CD4-positive, alpha-beta T cell treated with Interleukin-12 subunit alpha and Interleukin-12 subunit beta, for 1 hour (primary cell): ENCODE data around the gene PPIE.

Experiments used
- DNase-seq: peaks from one replicate; pipeline ENCODE4 v3.0.0-alpha.2; 2020

The PPIE gene

DNA sequence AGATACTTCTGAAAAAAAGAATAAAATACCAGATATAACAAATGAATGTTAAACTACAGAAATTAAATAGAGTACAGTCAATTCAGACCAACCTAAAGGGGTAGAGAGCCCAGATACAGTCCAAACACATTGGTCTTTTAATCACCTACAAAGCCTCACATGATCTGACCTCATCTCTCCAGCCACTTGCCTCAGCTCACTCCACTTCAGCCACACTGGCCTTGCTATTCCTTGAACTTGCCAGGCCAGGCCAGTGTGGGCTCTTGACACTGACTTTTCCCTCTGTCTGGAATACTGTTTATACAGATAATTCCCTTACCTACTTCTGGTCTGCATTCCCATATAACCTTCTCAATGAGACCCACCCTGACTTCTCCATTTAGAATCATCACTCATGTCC is 17.0 kb upstream of the PPIE start:
- no peak for DNase-seq

DNA sequence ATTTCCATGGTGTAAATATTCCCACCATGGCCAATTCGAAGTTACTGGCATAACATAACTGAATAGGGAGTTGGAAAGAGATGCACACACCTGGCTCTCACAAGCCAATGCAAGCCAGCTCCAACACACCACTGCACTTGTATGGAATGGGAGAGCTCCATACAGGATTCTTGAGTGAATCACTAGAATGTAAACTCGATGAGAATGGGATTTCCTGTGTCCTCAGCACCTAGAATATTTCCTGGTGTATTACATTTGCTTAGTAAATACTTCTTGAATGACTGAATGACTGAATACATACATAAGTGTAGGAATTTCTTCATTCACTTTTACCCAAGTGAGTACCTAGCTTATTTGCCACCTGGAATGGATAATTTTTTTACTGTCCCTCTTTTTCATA is 16.2 kb upstream of the PPIE start:
- no peak for DNase-seq

DNA sequence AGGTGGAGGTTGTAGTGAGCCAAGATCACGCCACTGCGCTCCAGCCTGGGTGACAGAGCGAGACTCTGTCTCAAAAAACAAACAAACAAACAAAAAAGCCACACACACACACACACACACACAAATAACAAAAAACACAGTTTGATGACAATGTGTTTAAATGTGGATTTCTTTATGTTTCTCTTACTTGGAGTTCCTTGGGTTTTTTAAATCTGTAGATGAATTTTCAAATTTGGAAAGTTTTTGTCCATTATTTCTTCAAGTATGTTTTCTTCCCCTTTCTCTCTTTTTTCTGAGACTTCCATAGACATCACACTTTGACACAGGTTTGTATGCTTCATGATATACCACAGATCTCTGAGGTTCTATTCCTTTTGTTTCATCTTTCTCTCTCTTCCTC is 12.1 kb upstream of the PPIE start:
- DNase-seq: no peak

DNA sequence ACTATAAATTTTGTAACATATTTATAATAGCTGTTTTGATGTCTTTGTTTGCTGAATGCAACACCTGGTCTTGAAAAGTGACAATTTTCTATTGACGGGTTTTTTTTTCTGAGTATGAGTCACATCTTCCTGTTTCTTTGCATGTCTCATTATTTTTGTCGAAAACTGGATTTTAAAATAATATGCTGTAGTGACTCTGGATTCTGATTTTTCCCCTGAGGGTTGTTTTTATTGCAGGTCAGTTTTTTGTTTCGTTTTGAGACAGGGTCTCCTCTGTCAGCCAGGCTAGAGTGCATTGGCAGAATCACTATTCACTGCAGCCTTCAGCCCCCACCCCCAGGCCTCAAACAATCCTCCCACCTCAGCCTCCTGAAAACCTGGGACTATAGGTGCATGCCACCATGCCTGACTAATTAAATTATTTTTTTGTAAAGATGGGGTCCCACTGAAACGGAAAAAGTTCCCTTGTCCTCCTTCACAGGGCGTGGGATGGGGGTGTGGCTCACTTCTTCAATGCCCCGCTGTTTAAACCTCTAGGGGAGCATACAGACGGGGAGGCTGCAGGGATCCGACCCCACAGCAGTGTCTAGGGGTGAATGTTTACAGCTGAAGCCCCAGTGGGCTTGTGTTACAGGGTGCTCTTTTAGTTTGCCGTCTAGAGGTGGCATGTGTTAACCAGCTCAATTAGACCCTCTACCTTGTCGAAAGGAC is 11.3 kb upstream of the PPIE start:
- DNase-seq: no peak

DNA sequence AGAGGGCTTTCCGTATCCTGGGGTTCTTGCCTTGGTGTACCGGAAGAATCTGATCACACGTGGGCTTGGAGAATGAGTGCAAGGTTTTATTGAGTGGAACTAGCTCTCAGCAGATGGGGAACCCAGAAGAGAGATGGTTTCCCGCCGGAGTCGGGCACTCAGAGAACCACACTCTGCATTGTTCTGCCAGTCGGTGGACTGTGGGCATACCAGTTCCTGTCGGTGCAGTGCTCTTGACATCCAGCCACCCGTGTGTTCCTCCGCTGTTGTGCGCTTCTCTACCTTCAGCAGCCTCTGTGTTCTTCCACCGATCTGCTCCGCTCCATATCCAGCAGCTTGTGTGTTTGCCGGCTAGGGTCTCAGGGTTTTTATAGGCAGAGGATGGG is 10.8 kb upstream of the PPIE start:
- DNase-seq: no peak

DNA sequence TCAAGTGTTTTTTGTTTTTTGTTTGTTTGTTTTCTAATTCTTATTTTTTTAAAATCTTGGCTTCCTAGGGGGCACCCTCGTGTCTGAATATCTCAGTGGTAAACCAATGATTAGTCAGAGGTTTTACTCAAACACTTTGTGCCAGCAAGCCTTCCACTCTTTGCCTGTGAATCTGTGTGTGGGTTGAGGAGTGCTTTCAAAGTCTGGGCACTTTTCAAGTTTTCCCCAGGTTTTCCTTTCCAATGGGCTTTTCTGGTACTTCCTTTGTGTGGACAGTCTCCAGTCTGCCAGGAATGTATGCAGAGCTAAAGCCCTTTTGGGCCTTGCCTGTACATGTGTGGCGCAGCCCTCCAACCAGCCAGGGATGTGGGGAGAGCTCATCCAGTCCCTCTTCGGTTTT is 9.7 kb upstream of the PPIE start:
- no peak for DNase-seq

DNA sequence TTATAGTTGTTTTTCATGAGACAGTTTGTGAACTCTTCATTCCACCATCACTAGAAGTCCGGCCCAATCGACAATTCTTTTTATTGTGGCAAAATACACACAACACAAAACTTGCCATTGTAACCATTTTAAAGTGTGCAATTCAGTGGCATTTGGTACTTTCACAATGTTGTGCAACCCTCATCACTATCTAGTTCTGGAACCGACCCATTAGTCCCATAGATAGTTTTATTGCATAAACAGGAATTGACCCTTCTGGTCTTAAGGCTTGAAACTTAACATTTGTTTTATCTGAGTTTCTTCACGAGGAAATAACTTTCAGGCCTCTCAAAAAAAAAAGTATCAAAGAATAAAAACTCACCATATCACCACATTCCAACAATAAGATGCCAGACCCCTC is 8.8 kb upstream of the PPIE start:
- DNase-seq: no peak

DNA sequence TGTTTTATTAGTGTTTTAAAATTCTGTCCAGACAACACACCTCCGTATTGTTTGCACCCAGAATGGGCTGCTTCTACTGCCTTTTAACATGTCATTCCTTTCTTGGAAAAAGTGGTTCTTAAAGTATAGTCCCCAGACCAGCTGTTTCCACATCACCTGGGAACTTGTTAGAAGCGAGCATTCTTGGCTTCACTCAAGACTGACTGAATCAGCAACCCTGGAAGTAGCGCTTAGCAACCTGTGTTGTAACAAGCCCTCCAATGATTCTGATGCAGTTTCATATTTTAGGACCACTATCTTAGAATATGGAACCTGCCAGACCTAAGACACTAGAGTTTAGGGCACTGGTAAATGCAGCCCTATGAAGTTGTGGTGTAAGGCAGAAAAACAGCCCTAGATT is 6.0 kb upstream of the PPIE start:
- no peak for DNase-seq

DNA sequence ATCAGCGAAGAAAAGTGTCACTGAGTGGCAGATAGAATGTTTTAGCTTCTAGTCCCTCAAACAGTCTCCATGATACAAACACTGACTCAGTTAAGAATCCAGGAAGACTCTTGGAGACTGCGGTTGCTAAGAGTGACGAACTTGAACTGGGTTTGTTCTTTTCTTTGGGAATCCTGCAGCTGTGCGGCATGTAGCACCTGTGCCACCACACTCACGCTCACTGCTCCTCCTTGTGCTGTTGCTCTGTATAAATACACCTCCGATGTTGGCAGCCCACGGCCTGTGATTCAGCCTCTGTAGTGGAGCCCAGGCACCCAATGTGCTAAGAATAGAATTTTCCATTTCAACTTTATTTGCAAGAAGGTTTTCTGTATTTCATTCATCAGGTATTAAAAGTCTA is 5.5 kb upstream of the PPIE start:
- DNase-seq: no peak

DNA sequence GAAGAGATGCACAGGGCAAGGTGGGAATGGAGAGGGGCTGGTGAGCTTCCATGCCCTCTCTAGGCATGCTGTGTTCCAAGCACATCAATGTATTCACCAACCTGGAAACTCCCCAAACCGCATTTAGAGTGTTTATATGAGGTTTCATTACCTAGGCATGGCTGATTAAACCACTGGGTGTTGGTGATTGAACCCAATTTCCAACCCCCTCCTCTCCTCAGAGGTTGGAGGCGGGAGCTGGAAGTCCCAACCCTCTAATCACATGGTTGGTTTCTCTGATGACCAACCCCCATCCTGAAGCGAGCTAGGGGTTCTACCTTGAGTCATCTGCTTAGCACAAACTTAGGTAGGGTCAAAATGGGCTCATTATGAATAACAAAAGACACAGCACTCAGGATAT is 3.0 kb upstream of the PPIE start:
- no peak for DNase-seq

DNA sequence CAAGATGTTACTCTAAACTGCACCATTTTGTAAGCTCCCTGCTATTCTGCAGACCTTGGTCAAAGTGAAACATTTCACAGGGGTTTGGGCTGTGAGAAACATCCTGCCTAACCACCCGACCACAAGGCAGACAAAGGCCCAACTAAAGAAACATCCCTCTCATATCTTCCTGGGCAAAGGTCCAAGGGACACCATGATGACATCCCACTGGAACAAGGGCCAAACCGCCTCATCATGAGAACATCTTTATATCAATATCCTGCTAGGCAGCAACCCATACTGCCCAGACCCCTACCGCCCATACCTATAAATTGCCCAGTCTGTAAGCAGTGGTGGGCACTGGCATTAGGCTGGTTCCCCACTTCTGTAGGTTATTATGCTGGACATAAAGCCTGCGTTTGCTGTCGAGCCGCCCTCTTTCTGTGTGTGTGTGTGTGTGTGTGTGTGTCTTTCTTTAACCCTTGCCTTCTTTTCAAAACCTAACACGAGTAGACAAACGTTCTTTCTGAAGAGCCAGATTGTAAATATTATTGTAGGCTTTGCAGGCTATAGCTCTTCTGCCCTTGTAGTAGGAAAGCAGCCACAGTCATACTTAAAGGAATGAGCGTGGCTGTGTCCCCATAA is 1.0 kb upstream of the PPIE start:
- DNase-seq: peak; percentile 5

DNA sequence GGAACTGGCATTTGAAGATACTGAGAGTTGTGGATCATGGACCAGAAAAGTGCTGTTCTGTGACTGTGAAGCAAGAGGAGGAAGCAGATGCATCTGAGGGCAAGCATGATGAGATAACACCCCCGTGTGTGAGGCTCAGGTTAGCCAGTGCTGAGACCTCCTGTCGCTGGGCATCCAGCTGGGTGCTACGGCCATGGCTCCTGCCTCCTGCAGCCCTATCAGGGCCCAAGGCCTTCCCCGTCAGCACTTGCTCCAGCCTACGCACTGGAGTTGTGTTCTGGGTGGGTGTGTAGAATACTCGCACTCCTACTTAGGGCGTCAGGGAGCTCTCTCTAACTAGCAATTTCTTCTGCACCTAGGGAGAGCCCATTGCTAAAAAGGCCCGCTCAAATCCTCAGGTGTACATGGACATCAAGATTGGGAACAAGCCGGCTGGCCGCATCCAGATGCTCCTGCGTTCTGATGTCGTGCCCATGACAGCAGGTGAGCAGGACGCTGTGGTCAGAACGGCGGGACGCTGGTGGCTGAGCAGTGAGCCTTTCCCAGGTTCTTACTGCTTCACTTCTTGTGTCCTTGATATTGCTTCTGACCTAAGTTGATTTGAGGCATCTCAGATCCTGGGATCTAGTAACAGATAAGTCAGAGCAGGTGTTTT is 6.5 kb downstream of the PPIE start:
- DNase-seq: no peak

DNA sequence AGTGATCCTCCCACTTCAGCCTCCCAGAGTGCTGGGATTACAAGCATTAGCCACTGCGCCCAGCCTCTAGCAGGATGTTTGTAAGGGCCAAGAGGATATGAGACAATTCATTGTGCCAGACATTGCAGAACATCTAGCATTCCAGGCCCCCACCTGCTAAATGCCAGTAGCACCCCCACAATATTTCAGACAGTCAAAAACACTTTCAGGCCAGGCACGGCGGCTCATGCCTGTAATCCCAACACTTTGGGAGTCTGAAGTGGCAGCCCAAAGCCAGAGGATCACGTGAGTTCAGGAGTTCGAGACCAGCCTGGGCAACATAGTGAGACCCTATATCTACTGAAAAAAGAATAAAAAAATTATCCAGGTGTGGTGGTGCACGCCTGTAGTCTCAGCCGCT is 12.9 kb downstream of the PPIE start:
- no peak for DNase-seq

DNA sequence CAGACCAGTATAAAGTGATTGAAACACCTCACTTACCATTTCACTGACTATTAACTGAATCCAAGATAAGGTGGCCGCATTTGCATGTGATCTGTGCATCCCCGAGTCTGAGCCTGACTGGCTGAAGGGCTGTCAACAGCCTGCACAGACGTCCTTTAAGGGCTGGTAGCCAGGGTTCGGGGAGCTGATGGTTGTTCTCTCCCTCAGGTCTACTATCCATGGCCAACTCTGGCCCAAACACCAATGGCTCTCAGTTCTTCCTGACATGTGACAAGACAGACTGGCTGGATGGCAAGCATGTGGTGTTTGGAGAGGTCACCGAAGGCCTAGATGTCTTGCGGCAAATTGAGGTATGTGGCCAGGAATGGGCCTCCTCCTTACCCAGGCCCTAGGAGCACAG is 14.0 kb downstream of the PPIE start:
- no peak for DNase-seq

DNA sequence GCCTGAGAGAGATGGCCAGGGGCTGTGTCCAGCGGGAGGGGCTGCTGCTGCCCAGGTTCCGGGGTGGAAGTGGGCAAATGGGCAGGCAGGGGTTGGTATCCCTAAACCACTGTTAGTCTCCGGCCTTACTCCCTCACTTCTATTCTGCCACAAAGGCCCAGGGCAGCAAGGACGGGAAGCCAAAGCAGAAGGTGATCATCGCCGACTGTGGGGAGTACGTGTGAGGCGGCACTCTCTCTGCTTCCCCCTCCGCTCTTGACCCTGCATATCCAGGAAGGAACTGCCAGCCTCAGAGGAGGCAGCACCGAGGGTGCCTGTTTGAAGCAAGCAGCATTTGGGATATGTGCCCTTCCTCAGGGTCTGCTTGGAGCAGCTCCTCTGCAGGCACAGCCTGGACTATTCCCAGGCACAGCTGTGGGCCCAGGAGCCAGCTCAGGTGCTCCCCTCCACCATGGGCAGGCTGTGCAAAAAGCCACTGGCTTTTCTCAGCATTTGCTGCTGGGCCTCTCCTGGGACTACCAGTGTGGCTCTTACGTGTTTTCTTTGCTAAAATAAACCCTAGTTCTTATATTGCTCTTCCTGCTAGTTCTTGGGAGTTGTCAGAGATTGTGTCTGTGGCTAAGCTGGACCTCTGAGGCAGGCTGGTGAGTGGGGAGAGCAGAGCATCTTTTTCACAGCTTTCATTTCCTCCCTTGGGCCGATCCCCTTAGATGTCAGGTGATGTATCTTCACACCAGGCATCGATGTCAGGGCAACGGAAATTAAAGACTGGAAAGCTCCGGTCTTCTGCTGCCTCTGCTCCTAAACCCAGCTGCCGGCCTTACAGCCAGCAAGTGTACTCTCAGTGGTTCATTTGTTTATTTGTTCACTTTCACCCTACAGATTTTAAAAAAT is 14.7 kb downstream of the PPIE start:
- no peak for DNase-seq

DNA sequence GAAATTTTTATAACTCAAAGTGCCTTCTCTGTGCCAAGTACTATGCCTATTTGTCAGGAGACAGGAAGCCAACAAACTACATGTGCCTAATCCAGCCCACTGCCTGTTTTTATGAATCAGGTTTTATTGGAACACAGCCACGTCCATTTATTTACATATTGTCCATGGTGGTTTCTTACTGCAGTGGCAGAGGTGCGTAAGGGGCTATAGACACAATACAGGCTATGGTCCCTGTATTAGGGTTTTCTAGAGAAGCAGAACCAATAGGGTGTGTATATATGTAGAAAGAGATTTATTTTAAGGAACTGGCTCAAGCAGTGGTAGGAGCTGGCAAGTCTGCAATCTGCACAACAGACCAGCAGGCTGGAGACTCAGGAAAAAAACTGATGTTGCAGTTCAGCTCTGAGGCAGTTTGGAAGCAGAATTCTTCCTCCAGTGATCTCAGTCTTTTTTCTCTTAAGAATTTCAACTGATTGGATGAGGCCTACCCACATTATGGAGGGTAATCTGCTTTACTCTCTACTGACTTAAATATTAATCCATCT is 15.4 kb downstream of the PPIE start:
- no peak for DNase-seq

DNA sequence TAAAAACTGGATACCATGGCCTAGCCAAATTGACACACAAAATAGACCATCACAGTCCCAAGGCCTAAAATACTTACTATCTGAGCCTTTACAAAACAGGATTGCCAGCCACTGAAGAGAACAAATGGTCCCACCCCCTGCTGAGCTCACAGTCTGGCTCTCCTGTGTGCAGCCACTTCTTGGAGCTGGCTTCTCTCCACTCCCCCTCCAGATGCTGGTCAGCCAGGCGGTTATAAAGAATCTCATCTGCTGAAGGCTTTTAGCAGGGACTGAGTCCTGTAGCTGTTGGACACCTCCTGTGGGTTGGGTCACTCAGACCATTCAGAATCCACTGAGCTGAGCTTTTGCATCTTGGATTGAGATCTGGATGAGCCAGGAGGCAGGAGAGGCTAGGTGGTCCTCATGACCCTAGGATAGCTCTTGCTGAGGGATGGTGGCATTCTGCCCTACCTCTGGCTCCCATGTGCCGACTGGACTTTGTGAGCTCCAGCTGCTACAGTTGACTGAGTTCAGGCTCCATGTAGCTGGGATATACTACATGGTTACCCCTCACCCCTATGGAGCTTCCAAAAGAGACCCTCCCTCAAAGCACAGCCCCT is 16.3 kb downstream of the PPIE start:
- no peak for DNase-seq

DNA sequence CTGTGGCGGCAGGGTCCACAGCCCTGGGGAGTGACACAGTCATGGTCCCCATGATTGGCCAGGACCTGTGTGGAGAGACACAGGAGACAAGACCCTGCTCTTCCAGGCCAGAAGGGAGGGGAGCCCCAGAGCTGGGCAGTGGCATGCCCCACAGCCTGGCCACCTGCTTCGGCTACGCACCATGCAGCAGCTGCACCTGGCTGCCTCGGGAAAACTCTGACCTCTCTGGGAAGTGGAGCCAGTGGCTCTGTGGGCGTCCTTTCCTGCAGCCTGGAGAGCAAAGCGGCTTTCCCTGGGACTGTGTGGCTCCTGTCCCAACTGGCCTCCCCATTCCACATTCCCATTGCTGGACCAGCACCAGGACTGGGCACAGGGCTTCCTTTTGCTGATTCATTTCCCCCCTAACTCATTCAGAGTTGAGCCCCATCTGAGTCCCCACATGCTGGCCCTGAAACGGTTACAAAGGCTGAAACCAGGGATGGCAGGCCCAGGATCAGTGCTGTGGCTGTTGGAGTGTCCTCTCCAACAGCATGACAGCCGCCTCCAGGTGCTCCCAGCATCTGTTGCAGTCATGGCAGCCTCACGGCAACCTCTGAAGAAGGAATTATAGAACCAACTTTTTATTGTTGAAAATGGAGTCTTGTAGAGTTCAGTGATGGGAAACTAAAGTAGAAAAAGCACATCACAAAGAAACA is 17.4 kb downstream of the PPIE start:
- DNase-seq: no peak

DNA sequence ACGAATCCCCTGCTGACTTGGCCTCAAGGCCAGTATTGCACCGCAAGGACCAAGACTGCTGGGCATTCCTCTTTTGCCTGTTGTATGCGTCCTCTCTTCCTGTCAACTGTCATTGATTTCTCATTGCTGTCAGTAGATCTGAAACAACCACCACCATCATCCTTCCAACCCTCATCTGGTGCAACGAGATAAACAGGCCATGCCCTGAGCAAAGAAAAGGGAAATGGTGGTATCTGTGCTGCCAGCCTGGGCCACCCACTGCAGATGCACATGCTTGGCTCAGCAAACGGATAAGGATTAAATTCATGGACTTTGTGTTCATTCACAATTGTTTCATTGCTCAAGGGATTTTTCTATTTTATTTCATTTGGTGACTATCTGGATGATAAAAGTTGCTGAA is 18.8 kb downstream of the PPIE start:
- no peak for DNase-seq

DNA sequence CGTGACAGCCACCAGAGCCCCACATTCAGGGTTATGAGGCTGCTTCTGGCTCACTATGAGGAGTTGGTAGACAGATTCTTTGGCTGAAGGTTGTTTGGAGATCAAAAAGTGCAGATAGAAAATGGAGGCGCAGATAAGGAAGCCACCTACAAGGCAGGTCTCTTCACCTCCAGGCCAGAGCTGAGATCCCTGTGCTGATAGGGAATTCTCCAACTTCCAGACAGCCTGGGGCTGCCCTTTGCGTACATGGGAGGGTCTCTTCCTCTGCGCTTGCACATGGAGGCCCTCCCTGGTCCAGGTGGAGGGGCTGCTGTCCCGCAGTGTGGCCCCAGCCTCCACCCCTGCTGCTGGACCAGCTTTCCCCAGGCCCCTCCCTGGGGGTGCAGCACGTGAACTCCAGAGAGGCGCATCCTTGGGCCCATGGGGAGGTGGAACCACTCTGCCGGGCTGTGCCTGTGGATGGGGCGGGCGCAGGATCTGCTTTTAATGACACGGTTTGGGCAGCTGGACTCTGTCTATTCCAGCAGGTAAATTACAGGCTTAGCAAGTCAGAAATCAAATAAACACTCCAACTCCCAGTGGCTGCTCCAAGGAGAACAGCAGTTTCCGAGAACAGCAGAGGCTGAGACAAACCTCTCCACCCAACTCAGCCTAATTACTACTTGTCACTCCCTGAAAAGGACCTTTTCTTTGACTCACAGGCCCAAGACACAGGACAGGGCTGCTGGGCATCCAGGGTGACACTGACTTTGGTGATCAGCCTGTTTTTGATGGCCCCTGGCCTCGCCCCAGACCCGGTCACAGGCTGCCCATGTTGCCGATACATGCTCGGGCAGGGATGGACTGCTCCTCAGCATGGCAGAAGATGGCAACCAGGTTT is 20.1 kb downstream of the PPIE start:
- DNase-seq: no peak

DNA sequence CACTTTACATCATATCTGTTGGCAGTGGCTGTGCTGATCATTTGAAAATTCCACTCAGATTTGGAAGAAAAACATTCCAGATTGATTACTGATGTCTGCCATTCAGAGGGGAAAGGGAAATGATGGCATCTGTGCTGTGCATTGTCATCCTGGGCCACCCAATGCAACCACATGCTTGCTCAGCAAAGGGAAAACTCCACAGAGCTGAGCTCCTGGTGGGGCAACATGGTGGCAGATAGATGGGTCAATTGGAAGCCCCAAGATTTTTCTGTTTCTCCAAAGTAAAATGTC is 20.7 kb downstream of the PPIE start:
- DNase-seq: no peak
